ENCODE data around the gene SREK1. TPM values are rescaled to one million over a fixed set of nuclear protein-coding genes. Genes with fewer than 3 reads are reported as not detected.

SREK1 gene
- polyA plus RNA-seq, 3 donors, result 145 to 157 (median 157) TPM

GRCh38 chr5:66164044-66164790, 20.1 kb downstream of the SREK1 start:
- no peak for DNase-seq (ENCODE audit: low read depth in 3 of 3, low spot score in 2 of 3)

DNA sequence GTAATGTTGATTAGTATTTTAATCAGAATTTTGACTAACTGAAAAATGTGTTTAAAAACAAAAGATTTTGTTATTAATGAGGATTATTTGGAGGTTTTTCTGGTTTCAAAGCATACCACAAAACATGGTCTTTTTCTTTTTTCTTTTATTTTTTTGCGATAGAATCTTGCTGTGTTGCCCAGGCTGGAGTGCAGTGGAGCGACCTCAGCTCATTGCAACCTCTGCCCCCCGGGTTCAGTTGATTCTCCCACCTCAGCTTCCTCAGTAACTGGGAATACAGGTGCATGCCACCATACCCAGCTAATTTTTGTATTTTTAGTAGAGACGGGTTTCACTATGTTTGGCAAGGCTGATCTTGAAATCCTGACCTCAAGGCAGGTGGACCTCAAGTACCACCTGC, 24.1 kb downstream of the SREK1 start:
- no peak for DNase-seq (ENCODE audit: low read depth in 3 of 3, low spot score in 2 of 3)

GRCh38 chr5:66169534-66169933, 25.4 kb downstream of the SREK1 start:
- no peak for DNase-seq (ENCODE audit: low read depth in 3 of 3, low spot score in 2 of 3)

DNA sequence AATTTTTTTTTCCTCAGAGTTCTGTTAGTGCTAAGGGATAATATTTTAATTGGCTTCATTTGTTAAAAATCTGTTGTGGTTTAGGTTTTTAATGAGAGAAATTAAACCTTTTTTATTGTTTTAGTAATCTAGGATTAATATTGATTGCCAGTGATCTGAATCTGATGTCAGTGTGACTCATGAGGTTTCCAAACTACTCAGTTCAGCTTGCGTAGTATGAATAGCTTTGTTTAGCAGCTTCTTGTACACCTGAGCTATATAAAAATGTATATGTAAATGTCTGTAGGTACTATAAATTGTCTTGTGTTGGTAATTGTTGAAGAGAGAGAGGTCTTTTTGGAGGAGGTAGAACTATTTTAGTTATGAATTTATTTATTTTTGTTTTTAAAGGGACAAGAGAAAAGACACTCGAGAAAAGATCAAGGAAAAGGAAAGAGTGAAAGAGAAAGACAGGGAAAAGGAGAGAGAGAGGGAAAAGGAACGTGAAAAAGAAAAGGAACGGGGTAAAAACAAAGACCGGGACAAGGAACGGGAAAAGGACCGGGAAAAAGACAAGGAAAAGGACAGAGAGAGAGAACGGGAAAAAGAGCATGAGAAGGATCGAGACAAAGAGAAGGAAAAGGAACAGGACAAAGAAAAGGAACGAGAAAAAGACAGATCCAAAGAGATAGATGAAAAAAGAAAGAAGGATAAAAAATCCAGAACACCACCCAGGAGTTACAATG, 26.3 kb downstream of the SREK1 start:
- DNase-seq (ENCODE audit: low read depth in 3 of 3, low spot score in 2 of 3), result no peak

DNA sequence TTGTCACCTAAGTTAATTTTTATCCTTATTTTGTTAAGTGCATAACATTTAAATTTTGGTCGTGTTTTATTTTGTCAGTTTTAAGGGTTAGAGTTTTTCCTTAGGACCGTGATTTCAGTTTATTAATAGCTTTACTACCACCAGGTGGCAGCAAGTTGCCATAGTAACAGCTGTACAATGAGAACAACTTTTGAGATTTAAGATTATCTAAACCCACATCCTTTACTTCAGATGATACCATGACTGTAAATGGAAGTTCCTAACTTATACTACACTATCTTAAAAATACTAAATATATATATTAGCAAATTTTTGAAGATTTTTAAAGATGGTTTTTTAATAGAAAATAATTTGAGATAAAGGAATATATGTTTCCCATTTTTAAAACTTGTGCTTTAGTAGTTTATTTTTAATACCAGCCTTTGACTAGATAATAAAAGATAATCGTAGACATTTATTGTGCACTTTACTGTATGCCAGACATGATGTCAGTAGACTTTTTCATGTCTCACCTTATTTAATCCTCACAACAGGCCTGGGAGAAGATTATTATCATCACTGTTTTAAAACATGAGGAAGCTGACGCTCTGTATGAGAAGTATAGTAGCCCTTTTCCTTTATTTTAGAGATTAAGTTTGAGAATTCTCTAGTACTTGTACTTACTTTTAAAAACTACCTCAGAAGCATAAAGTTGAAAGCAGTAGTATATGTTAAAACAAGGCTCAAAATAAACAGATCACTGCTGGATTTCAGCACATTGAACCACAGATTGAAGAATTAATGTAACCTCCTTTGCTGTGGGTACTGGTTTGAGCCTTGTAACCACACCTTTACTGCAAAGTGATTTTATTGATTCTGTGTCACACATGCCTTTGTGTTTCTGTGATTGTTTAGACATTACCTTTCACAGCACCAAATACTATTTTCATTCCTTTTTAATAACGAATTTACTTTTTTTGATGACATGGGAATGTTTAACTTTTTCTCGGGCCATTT, 27.5 kb downstream of the SREK1 start:
- DNase-seq (ENCODE audit: low read depth in 3 of 3, low spot score in 2 of 3), result no peak

DNA sequence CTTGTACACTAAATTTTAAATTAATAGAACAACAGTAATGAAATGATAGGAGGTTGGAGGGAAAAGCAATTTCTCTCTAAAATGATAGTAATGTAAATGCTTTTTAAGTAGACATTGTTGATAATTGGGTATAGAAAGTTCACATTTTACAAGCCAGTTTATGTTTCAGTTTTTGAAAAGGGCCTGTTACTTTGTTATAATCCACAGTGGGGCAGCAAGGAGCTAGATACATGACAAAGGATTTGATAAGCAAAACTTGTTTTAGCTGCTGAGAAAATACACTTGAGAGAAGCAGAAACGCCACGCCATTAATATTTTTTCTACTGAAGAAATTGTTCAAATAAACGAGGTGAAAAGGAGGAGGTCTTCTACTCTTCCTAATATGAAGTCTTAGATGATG, 30.2 kb downstream of the SREK1 start:
- peak in 1 of 3 donors; percentile 26 for DNase-seq (ENCODE audit: low read depth in 3 of 3, low spot score in 2 of 3)

GRCh38 chr5:66178799-66179198, 34.7 kb downstream of the SREK1 start:
- no peak for DNase-seq (ENCODE audit: low read depth in 3 of 3, low spot score in 2 of 3)

GRCh38 chr5:66179297-66180051, 35.4 kb downstream of the SREK1 start:
- DNase-seq (ENCODE audit: low read depth in 3 of 3, low spot score in 2 of 3), result no peak

DNA sequence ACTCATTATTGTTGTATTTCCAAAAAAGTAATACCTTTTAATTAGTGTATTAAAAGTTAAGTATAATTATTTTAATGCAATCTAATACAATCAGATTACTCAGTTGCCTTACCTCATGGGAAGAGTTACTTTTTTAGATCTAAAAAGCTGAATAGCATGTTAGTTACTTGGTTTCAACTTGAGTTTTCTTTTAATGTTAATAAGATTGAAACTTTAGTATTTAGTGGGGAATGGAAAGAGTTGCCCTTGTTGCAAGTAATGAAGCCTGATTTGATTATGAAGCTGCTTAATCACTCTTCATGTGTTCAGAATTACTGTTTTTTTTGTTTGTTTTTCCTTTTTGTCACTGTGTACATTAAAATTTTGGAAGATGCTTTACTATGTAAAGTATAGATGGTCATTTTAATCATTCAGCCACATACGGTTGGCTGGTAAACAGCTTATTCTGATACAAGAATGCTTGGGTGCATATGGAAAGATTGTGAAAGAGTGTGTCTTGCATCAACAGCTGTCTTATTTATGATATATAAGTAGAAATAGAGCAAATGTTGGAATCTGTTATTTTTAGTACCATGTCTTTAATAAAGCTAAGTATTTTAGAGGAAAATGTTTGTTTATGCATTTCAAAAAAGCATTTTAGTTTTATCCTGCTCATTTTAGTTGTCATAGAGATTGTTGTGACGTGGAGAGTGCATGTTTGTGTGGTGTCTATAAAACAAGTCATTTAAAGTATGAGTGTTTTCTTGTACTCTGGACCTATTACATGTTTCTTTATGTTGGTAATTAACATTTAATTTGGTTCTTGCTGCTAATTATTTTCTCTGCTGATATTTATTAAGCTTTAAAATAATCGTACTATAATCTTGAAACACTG, 36.4 kb downstream of the SREK1 start:
- DNase-seq (ENCODE audit: low read depth in 3 of 3, low spot score in 2 of 3), result no peak

- no peak for DNase-seq (ENCODE audit: low read depth in 3 of 3, low spot score in 2 of 3)
Observed at GRCh38 chr5:66186108-66186507, 42.0 kb downstream of the SREK1 start.

GRCh38 chr5:66193419-66193818, 49.3 kb downstream of the SREK1 start:
- no peak for DNase-seq (ENCODE audit: low read depth in 3 of 3, low spot score in 2 of 3)

DNA sequence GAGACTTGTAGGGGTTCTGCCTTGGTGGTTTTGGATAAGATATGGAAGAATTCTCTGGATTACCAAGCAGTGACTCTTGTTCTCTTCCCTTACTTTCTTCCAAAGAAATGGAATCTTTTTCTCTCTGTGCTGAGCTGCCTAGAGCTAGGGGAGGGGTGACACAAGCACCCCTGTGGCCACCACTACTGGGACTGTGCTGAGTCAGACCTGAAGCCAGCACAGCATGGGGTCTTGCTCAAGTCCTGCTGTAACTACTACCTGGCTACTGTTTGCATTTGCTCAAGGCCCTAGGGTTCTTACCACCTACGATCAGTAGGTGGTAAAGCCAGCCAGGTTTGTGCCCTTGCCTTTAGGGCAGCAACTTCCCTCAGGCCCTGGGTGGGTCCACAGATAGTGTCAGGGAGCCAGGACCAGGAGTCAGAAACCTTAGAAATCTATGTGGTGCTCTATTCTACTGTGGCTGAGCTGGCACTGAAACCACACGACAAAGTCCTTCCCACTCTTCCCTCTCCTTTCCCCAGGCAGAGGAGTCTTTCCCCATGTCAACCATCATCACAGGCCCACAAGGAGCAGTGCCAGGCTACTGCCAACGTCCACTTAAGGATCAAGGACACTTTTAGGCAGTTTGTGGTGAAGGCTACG, 53.8 kb downstream of the SREK1 start:
- DNase-seq (ENCODE audit: low read depth in 3 of 3, low spot score in 2 of 3), result no peak

DNA sequence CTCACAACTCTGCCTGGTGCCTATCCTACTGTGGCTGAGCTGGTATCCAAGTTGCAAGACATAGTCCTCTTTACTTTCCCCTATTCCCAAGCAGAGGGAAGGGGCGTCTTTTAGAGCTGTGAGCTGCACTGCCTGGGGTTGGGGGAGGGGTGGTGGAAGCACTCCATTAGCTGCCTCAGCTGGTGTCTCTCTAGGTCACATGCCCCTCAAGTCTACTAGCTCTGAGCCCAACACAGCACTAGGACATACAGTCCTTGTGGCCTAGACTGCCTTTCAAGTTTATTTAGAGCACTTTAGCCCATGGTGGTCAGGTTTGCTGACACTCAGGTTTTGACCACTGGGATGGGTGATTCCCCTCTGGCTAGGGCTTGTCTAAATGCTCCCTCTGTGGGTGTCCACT, 54.7 kb downstream of the SREK1 start:
- no peak for DNase-seq (ENCODE audit: low read depth in 3 of 3, low spot score in 2 of 3)

DNA sequence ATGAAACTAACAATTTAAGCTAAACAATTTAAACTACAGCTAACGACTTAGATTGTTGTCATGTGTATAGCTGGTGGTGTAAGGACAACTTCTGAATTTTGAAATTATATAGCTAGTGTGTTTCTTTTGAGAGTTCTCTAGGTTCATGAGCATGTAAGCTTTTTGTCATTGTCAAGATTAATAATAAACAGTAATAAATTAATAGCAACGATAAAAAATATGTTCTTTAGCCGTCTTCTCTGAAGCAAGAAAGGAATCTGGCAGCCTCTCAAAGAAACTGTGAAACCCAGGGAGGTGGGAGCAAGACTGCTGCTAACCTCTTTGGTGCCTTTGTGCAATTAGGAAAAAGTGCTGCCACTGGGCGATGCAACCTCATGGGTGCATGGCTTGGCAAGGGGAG, 59.4 kb downstream of the SREK1 start:
- no peak for DNase-seq (ENCODE audit: low read depth in 3 of 3, low spot score in 2 of 3)

DNA sequence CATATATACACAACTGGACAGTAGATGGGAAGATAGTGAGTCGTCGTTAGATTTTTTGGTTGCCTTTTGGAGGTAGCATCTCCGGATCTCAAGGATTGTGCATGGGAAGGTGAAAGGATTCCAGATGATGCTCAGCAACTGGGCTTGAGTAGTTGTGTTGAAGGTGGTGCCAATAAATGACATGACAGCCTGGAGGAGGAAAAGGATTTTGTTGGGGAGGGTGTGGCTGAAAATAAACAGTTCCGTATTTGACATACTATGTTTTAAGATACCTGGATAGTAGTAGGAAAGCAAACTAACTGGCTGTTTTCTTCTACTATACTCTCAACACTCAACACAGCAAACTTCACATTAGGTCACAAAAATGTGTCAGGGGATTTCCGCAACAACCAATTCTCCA, 62.4 kb downstream of the SREK1 start:
- DNase-seq (ENCODE audit: low read depth in 3 of 3, low spot score in 2 of 3), result no peak

DNA sequence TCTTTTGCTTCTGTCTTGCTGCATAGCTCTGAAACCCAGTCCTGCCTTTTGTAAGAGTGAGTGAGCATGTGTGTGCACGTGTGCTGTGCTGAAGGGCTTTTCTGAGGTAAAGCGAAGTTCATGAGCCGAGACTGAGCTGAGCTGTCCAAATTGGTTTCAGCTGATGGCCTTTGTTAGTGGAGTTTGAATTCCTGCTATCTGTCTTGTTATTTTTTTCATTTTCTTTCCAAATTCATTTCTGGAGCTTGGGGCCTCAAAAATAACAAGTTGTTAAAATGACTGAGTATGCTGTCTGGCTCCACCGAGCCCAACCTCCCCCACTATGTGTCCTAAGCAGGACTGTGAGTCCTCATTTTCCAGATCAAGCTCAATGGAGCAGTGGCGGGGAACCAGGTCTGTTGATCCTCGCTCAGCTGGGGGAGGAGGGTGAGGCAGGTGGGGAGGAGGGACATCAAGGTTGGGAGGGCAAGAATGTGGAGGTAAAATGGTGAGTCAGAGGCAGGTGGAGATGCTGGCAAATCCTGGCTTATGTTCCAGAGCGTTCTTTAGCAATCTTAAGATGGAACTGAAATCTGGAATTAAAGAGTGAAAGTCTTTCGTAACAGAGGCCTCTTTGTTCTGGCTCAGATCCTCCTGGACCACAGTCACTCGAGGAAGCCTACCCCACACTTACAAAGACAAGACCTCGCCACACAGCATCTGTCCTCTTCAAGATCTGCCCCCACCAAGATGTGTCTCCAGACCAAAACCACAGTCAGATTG, 63.9 kb downstream of the SREK1 start:
- peak; percentile 56 to 69 (median 59) for DNase-seq (ENCODE audit: low read depth in 3 of 3, low spot score in 2 of 3)

DNA sequence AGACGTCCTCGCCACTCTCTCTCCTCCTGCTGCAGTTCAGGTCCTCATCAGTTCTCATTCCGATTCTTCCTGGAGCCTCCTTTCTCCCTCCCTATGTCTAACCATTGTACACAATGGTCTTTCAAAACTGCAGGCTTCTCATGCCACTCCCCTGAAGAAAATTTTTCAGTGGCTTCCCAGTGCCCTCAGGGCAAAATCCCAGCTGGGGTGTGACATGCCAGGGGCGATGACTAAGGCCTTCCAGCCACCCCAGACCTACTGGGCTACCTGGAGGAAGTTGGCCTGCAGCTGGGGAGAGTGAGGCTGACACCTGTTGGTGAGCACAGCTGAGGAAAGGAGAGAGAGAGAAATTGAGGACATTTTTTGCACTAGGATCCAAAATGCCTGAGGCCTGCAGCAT, 65.2 kb downstream of the SREK1 start:
- no peak for DNase-seq (ENCODE audit: low read depth in 3 of 3, low spot score in 2 of 3)

DNA sequence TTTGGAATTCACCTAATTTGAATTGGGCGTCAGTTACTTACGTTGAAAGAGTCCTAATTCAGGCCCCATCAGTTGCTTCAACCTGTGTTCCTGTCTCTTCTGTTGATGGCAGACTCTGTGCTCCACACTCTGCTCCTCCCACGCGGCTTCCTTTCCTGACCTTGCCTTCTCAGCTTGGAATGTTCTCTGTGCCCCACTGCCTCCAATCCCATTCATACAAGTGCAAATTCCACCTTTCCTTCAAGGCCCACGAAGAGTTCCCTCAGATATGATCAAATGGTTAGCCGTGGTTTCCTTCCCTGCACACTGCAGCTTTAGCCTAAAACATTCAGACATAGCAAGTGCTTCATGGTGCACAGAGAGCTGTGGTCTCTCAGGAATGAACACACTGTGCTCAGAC, 65.7 kb downstream of the SREK1 start:
- no peak for DNase-seq (ENCODE audit: low read depth in 3 of 3, low spot score in 2 of 3)

Measured in right renal cortex interstitium (tissue), 3 donors.